Esophagus muscularis mucosa (tissue), 4 donors: Measurements from ENCODE around the gene S100A14.

Experiments used
- CTCF ChIP-seq, 3 experiments: fragments of 200-600 bp in 2 of 3; fragments of 450-650 bp in 1 of 3; sonication (generic) in 2 of 3; IDR thresholded peaks; one replicate each; pipeline ENCODE4 v1.5.1; 2017 to 2019; ENCODE audit warnings: antibody characterized with exemption in 3 of 3, mild to moderate bottlenecking in 2 of 3, moderate library complexity in 1 of 3
- EP300 ChIP-seq: sonication (generic); formaldehyde crosslinking; IDR thresholded peaks from one replicate; pipeline ENCODE4 v1.6.1; 2017; ENCODE audit warnings: antibody characterized with exemption
- POLR2A ChIP-seq: fragments of 450-650 bp; IDR thresholded peaks from one replicate; pipeline ENCODE4 v1.6.1; 2017; ENCODE audit warnings: antibody characterized with exemption, moderate library complexity, mild to moderate bottlenecking, low read depth

- no peak for TF ChIP-seq POLR2A
- no peak for TF ChIP-seq CTCF (IDR thresholded peaks at IDR 0.05)
- no peak for TF ChIP-seq EP300
These were observed 33.2 kb upstream of the S100A14 start for GRCh38 chr1:153649137-153649862.
